SK-N-SH treated with all-trans-retinoic acid at 6 μM for 48 hours (cell line): Measurements from ENCODE around the gene CAPRIN1.

Experiments
- ATAC-seq: fragments of 200-7000 bp; cut with Tn5 transposase; 3 replicates; pipeline ENCODE4 v1.9.1; 2020; ENCODE audit warnings: mild to moderate bottlenecking, moderate library complexity
- ARNTL ChIP-seq: fragments of 450-650 bp; formaldehyde crosslinking; IDR thresholded peaks from 2 replicates; pipeline ENCODE4 v1.5.0; 2020; ENCODE audit warnings: low read depth, mild to moderate bottlenecking, moderate library complexity, borderline replicate concordance
- CREB5 ChIP-seq: fragments of 250-450 bp; sonication (Bioruptor Pico); IDR thresholded peaks from 2 replicates; pipeline ENCODE4 v1.5.1; 2020; ENCODE audit warnings: low read depth, mild to moderate bottlenecking, moderate library complexity
- CSRNP3 ChIP-seq: fragments of 250-450 bp; sonication (Bioruptor Pico); IDR thresholded peaks from 2 replicates; pipeline ENCODE4 v1.5.1; 2021; ENCODE audit warnings: mild to moderate bottlenecking, moderate library complexity
- ESRRG ChIP-seq: fragments of 250-450 bp; sonication (Bioruptor Pico); IDR thresholded peaks from 2 replicates; pipeline ENCODE4 v1.6.1; 2021; ENCODE audit warnings: mild to moderate bottlenecking
- ISL1 ChIP-seq: fragments of 250-450 bp; sonication (Bioruptor Pico); IDR thresholded peaks from 2 replicates; pipeline ENCODE4 v2.1.2; 2022; ENCODE audit warnings: mild to moderate bottlenecking, moderate library complexity
- OSR1 ChIP-seq: fragments of 250-450 bp; sonication (Bioruptor Pico); IDR thresholded peaks from 2 replicates; pipeline ENCODE4 v1.8.0; 2022; ENCODE audit warnings: moderate library complexity, mild to moderate bottlenecking, inconsistent platforms
- PATZ1 ChIP-seq: fragments of 250-450 bp; sonication (Bioruptor Pico); IDR thresholded peaks from 2 replicates; pipeline ENCODE4 v1.8.0; 2020; ENCODE audit warnings: mild to moderate bottlenecking, moderate library complexity, borderline replicate concordance
- POU6F1 ChIP-seq: fragments of 250-450 bp; sonication (Bioruptor Pico); IDR thresholded peaks from 2 replicates; pipeline ENCODE4 v1.8.0; 2021; ENCODE audit warnings: low read depth, mild to moderate bottlenecking, moderate library complexity, borderline replicate concordance
- PPARA ChIP-seq: fragments of 250-450 bp; sonication (Bioruptor Pico); IDR thresholded peaks from 2 replicates; pipeline ENCODE4 v1.5.0; 2020; ENCODE audit warnings: mild to moderate bottlenecking, borderline replicate concordance
- RARB ChIP-seq: fragments of 250-450 bp; sonication (Bioruptor Pico); IDR thresholded peaks from 2 replicates; pipeline ENCODE4 v1.8.0; 2021; ENCODE audit warnings: mild to moderate bottlenecking, moderate library complexity
- SNAI2 ChIP-seq: fragments of 250-450 bp; sonication (Bioruptor Pico); IDR thresholded peaks from 2 replicates; pipeline ENCODE4 v1.5.0; 2020; ENCODE audit warnings: mild to moderate bottlenecking, moderate library complexity
- TSHZ2 ChIP-seq: fragments of 250-450 bp; sonication (Bioruptor Pico); IDR thresholded peaks from 2 replicates; pipeline ENCODE4 v1.5.0; 2020; ENCODE audit warnings: mild to moderate bottlenecking, moderate library complexity
- ZC3H10 ChIP-seq: fragments of 250-450 bp; sonication (Bioruptor Pico); IDR thresholded peaks from 2 replicates; pipeline ENCODE4 v1.5.1; 2021; ENCODE audit warnings: mild to moderate bottlenecking, moderate library complexity
- ZFP3 ChIP-seq: fragments of 250-450 bp; sonication (Bioruptor Pico); IDR thresholded peaks from 2 replicates; pipeline ENCODE4 v1.5.0; 2020; ENCODE audit warnings: mild to moderate bottlenecking, moderate library complexity
- ZNF565 ChIP-seq: fragments of 450-650 bp; formaldehyde crosslinking; conservative IDR thresholded peaks from 2 replicates; pipeline ENCODE4 v1.5.0; 2020; ENCODE audit warnings: low read depth, mild to moderate bottlenecking, moderate library complexity
- ZNF8 ChIP-seq: fragments of 450-650 bp; formaldehyde crosslinking; IDR thresholded peaks from 2 replicates; pipeline ENCODE4 v1.5.0; 2020; ENCODE audit warnings: mild to moderate bottlenecking, moderate library complexity

The CAPRIN1 gene

GRCh38 chr11:34126959-34127848 is 75.7 kb downstream of the CAPRIN1 start:
- no peak for ATAC-seq
- TF ChIP-seq SNAI2 (no peak), ARNTL (CRISPR knock-in tag) (no peak), ZC3H10 (no peak), ESRRG (CRISPR knock-in tag) (no peak), RARB (CRISPR knock-in tag) (no peak), PPARA (CRISPR knock-in tag) (no peak)

- ATAC-seq: no peak
- TF ChIP-seq TSHZ2: no peak
- TF ChIP-seq POU6F1 (CRISPR knock-in tag): no peak
- TF ChIP-seq ZNF8 (CRISPR knock-in tag): peak; percentile 93
- TF ChIP-seq, all 23 proteins: peak for 1
These were observed 77.3 kb downstream of the CAPRIN1 start for GRCh38 chr11:34128824-34129223.

GRCh38 chr11:34132261-34132965 is 80.9 kb downstream of the CAPRIN1 start:
- no peak for TF ChIP-seq SNAI2
- no peak for TF ChIP-seq PPARA (CRISPR knock-in tag)
- no peak for TF ChIP-seq TSHZ2
- no peak for TF ChIP-seq ZNF8 (CRISPR knock-in tag)
- TF ChIP-seq PATZ1: no peak
- TF ChIP-seq OSR1 (CRISPR knock-in tag): no peak
- no peak for TF ChIP-seq CREB5 (CRISPR knock-in tag)
- no peak for TF ChIP-seq RARB (CRISPR knock-in tag)
- TF ChIP-seq ZC3H10: no peak
- TF ChIP-seq ISL1 (CRISPR knock-in tag): no peak
- no peak for TF ChIP-seq ESRRG (CRISPR knock-in tag)
- no peak for TF ChIP-seq ZNF565
- no peak for TF ChIP-seq ZFP3 (CRISPR knock-in tag)
- TF ChIP-seq CSRNP3: no peak
- no peak for TF ChIP-seq ARNTL (CRISPR knock-in tag)
- no peak for ATAC-seq
